Femur (tissue), 1 donor: Measurements from ENCODE around the gene HEXIM1.

ENCODE experiments used
- DNase-seq: peaks from one replicate; pipeline ENCODE4 v3.0.0-alpha.2; 2017

Gene HEXIM1

DNA sequence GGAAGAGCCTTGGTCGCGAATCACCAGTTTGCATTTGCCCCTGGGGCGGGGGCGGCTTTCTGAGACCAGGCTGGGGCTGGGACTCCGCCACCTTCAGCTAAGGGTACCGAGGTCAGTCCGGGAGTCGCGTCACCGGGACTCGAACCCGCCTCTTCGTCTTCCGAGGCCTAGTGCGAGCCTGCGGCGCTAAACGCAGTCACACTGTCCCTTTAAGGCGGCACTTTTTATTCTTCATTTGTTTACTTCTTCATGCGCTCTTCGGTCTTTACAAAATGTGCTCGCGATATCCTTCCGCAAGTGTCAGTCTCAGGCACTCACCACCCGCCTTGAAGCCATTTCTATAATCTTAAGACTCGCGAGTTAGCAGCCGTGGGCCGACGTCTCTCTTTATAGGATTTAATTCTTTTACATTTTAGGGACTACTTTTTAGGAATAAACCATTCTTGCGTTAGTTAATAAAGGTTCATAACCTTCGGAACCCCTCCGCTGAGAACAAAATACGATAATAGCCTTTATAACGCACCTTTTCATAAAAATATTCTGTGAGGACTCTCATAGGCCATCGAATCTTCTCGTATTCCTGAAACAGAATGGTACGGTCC, 593 bp upstream of the HEXIM1 start:
- peak; percentile 92 for DNase-seq

DNA sequence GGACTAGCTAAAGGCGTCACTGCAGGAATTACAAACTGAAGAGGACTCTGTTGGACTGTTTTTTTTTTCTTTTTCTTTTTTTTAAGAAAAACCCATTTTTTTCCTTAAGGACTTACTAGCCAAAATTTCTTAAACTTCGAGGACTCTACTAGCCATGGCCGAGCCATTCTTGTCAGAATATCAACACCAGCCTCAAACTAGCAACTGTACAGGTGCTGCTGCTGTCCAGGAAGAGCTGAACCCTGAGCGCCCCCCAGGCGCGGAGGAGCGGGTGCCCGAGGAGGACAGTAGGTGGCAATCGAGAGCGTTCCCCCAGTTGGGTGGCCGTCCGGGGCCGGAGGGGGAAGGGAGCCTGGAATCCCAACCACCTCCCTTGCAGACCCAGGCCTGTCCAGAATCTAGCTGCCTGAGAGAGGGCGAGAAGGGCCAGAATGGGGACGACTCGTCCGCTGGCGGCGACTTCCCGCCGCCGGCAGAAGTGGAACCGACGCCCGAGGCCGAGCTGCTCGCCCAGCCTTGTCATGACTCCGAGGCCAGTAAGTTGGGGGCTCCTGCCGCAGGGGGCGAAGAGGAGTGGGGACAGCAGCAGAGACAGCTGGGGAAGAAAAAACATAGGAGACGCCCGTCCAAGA, 878 bp downstream of the HEXIM1 start:
- peak; percentile 94 for DNase-seq

DNA sequence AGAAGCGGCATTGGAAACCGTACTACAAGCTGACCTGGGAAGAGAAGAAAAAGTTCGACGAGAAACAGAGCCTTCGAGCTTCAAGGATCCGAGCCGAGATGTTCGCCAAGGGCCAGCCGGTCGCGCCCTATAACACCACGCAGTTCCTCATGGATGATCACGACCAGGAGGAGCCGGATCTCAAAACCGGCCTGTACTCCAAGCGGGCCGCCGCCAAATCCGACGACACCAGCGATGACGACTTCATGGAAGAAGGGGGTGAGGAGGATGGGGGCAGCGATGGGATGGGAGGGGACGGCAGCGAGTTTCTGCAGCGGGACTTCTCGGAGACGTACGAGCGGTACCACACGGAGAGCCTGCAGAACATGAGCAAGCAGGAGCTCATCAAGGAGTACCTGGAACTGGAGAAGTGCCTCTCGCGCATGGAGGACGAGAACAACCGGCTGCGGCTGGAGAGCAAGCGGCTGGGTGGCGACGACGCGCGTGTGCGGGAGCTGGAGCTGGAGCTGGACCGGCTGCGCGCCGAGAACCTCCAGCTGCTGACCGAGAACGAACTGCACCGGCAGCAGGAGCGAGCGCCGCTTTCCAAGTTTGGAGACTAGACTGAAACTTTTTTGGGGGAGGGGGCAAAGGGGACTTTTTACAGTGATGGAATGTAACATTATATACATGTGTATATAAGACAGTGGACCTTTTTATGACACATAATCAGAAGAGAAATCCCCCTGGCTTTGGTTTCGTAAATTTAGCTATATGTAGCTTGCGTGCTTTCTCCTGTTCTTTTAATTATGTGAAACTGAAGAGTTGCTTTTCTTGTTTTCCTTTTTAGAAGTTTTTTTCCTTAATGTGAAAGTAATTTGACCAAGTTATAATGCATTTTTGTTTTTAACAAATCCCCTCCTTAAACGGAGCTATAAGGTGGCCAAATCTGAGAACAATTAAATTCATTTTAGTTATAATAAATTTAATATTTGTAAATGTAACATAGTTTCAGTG, 1.7 kb downstream of the HEXIM1 start:
- DNase-seq = peak; percentile 87

DNA sequence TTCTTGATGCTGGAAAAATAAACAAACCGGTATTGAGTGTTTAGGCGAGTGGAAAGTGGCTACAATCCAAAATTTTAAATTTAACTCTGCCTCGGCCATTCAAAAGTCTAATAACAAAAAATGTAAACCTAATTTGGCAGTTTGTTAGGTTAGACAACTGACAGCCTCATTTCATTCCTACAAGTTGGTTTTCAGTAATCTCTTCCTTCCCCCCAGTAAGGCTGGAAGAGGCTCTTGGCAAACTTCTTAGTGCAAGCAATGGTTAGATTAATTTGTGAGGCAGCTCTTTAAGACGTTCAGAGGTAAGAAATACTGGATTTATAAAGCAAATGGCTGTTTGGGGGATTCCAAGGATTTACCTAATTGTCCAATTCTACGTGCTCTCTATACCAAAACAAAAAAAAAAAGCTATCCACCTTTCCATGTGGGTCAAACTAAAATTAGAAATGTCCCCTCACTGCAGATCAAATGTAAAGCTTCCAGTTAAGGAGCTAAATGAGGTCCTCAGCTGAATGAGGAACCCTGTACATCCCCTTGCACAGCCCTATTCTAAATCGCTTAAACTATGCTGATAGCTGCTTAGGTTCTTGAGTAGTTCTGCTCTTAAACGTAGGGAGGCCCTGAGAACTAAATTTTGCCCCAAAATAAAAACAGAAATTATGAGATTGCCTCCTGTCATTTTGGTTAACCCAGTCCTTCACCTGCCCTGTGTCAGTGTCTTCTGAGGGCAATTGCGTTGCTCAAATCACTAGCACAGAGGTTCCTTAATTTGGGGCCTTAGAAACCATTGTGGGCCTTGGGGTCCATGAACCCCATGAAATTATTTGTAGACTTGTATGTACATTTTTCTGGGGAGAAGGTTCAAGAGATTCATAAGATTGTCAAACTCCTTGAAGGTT, 2.9 kb downstream of the HEXIM1 start:
- DNase-seq = no peak

DNA sequence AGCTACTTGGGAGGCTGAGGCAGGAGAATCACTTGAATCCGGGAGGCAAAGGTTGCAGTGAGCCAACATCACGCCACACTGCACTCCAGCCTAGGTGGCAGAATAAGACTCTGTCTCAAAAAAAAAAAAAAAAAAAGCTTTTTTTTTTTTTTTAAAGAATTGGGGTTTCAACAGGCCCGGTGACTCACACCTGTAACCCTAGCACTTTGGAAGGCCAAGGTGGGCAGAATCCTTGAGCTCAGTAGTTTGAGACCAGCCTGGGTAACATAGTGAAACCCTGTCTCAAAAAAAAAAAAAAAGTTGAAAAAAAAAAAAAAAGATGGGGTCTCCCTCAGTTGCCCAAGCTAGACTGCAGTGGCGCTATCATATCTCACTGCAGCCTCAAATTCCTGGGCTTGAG, 6.8 kb downstream of the HEXIM1 start:
- DNase-seq = no peak

DNA sequence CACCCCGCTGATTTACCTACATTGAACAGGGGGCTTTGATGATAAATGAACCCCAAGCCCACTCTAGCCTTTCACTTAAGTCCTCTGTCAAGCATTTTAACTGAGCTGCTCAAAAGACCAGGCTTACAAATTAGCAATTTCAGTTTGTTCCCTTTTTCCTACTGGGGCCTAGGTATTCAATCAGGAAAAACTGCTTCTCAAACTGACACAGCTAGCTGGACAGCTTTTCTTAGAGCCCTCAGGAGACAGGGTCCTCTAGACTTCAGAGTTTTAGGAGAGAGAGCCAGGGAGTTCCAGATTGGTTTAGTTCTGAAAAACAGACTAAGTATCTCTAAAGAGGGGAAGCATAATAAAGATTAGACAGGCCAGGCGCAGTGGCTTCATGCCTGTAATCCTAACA, 7.2 kb downstream of the HEXIM1 start:
- no peak for DNase-seq

DNA sequence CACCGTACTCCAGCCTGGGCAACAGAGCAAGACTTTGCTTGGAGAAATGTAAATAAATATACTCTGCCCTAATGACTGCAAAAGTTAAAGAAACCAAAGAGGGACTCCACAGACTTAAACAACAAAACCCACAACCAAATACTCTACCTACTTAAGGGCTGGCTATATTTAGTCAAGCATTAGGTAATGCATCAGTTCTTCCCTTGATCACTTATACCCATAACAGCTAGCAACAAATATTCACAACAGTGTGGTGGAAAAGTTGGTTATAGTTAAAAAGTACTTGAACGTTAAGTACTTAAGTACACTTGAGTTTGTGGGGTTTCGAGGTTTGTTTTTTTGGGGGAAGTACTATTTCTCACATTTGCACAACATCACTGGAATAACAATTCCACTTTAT, 8.0 kb downstream of the HEXIM1 start:
- no peak for DNase-seq

DNA sequence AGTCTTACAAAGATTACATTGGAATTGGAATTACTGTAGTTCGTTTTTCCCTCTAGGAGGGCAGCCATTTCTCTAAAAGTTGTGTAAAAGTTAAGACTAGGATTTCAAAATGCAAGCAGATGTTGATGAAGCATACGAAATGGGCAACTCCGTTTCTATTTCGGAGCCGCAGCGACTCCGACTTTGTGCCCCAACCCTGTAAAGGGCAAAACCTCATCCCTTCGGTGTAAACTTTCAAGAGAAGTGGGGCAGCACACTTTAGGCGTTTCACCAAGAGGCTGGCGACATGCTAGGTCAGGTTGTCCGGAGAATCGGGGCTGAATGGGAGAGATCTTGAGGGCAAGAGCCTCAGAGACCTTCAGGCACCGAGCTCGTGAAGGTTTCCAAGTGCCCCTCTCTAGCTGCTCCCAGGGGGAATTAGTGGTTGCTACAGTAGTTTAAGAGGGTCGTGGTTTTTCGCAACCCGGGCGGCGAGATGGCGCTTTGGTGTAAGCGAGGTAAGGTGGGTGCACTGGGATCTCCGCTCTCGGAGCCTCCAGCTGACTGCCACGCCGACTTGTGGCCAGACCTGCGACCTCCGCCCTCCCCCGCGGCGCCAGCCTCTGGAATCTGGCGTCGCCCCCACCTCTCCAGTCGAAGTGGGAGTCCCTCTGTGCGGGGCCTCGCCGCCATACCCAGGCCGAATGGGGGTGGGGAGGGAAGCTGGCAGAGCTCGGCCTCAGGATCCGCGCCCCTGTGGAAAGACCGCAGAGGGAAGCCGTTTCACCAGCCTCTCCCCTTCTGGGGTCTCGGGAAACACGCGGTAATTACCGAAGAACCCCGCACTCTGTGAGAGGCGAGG, 12.4 kb downstream of the HEXIM1 start:
- peak; percentile 86 for DNase-seq

DNA sequence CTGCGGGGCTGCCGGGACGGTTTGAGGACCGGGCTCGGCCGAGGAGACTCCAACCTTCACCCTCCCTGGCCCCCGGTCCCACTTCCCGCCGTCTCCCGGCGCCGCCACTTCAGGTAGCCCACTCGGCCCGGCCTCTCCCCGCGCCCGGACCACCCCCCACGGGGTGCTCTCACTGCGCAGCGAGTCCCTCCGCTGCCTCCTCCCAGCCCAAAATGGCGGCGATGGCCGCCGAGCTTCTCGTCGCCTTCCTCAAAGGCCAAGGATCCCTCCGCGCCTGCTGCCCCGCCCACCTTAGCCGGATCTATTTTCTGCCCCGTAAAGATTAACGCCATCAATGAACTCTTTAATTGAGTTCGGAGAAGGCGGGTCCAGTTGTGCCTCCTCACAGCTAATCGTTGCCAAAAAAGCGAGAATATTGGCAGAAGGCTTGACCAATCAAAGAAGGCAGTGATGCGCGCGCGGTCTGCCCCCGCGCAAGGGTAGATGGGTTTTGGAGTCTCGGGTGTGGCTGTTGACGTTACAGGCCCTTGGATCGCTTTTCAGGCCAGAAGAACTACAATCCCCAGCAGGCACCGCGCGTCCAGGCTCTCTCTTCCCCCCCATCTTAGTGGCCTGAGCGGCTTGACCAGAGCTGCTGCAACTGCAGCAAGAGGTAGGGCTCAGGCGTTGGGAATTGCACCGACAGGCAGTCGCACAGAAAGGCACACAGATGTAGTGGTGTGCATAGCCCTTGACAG, 13.2 kb downstream of the HEXIM1 start, which contains the start of gene HEXIM2:
Gene HEXIM2, plus strand, starts transcription at position 588 of the 737 bp plus-strand sequence. CDS start 919 bp downstream, outside the sequence.
- DNase-seq = peak; percentile 99

DNA sequence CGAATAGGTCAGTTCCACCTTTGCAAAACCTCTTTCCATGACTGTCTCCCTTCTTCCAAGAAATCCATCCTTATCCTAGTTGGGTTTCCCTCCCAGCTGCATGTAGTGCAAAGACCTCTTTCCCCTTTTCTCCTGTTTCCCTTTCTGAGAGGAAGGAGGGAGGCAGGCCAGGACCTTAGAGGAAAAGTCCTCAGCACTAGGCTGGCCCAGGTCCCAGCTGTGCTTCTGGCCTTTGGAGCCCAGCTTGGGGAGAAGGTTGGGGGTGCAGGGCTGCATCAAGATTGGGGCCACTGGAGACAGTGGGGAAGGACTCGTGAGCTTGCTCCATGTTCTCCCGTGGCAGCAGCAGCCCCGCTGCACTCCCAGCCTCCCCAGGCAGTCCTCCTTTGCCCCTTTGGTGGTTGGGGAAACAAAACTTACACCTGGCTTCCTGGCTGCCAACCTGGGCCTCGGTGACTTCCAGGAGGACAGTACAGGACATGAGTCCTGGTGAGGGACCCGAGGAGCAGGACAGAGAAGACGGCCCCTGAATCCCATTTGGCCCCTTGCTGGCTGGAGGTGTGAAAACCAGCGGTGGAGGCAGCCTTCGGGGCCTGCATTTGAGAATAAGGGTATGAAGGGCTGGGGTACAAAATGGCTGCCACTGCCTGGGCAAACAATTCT, 13.9 kb downstream of the HEXIM1 start:
- DNase-seq = no peak

DNA sequence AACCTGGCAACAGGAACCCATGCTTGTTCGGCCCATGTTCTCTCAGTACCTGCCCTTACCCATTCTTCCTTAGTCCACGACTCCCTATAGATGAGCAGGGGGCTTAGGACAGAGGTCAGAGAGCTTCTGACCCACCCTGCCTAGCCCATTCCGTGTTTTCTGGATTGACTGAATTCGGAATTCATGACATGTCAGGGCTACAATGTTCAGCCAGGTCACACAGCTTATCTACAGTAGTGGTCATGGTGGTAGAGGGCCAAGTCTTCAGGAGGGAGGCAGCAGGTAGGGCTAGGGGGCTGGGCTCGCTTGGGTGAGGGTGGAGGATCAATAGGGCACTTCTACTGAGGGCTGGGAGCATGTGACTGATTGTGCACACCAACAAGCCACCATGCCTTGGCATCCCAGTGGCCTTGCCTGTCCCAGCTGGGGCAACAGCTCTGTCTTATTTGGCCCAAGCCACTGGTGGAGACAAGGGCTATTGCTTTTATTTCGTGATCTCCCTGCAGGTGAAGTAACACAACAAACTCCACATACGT, 16.5 kb downstream of the HEXIM1 start:
- DNase-seq = no peak

DNA sequence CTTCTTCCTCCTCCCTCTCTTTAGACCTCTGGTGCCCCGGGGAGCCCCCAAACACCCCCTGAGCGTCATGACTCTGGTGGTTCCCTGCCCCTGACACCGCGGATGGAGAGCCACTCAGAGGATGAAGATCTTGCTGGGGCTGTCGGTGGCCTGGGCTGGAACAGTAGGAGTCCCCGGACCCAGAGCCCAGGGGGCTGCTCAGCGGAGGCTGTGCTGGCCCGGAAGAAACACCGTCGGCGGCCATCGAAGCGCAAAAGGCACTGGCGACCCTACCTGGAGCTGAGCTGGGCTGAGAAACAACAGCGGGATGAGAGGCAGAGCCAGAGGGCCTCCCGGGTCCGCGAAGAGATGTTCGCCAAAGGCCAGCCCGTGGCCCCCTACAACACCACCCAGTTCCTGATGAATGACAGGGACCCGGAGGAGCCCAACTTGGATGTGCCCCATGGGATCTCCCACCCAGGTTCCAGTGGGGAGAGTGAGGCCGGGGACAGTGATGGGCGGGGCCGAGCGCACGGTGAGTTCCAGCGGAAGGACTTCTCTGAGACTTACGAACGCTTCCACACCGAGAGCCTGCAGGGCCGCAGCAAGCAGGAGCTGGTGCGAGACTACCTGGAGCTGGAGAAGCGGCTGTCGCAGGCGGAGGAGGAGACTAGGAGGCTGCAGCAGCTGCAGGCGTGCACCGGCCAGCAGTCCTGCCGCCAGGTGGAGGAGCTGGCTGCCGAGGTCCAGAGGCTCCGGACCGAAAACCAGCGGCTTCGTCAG, 20.9 kb downstream of the HEXIM1 start:
- no peak for DNase-seq

DNA sequence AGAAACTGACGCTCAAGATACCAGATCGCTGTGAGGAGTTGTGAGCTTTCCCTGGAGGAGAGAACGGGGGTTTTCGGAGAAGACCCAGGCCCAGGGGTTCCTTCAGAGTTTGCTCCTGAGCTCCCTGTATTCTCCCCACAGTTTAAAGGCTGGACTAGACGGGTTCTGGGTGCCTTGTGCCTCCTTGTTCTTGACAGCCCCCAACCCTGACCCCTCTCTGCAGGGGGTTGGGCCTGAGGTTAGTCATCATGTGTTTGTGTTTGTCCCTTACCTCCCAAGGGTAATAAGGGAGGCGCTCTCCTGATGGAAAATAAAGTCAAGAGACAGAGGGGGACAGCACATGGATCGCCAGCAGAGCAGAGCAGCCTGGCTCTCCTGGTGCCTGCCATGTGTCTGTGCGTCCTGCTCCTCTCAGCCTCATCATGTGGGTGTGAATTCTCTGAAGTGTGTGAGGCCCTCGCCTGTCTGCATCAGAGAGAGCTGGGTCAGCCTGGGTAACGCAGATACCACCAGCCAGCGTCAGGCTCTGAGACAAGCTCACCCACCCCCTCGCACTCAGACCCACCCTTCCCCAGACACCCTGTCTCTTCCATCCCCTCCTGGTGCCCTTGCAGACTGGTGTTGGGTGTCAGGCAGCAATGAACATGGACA, 22.1 kb downstream of the HEXIM1 start:
- DNase-seq = no peak

DNA sequence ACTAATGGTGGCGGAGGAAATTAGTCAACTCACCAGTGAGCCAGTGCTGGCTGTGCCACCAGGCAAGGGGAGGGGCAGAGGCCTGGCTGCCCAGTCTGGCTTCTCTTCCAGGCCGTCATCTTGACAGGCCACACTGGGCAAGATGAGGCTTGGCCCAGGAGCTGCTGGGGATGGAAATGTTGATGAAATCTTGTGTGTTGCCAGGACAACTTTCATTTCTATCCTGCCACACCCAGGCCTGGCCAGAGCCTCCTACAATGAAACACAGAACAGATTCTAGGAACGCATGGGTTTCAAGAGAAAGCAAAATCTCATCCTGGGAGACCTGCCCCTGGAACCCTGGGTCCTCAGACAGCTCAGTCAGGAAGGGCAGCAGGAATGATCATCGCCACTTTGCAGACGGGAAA, 22.7 kb downstream of the HEXIM1 start:
- peak; percentile 91 for DNase-seq

DNA sequence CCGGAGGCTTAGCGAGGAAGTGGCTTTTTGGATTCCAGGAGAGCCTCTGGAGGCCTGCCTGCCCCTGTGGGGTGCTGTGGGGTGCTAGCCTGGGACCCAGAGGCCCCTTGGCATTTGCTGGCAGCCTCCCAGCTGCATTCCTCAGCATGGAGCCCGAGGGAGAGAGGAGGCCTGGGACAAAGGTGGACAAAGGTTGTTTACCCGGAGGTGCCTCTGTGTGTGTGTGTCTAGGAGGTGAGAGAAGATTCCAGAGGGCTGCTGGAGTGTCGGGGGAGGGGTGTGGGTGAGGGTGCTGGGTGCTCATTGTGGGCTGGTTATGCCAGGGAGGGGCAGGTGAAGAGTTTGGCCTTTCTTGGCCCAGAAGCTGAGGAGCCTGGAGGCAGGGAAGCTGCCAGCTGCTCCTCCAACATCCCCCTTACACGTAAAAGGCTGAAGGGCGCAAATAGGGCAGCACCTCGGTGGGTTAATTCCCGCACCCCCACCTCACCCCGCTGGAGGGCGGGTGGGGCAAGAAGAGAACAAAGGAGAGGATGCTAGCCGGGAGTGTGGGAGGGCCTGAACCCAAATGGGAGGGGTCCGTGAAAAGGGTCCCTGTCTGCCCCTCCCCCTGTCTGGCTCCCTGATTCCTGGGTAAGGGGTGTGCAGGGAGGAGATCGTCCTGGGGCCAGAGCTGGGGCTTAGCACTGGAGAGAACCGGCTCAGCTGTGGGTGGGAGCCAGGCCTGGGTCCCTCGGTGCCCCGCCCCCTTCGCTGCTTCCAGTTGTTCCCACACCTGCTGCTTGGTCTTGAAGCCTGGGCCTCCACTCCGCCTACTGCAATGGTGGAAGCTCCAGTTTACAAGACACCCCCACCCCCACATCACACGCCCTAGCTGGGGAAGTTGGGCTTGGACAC, 23.3 kb downstream of the HEXIM1 start:
- peak; percentile 88 for DNase-seq

DNA sequence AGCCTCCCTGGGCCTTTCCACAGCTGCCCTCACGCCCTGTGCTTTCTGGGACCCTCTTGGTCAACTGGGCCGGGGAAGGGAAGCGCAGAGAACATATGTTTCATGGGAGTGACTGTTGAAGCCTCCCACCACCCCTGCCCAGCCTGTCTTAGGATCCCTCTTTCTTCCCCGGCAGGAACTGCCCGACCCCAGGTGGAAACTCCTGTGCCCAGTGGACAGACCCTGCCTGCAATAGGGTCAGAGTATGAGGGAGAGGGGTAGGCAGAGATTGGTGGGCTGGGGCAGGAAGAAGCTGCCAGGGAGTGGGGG, 23.9 kb downstream of the HEXIM1 start:
- DNase-seq = no peak

DNA sequence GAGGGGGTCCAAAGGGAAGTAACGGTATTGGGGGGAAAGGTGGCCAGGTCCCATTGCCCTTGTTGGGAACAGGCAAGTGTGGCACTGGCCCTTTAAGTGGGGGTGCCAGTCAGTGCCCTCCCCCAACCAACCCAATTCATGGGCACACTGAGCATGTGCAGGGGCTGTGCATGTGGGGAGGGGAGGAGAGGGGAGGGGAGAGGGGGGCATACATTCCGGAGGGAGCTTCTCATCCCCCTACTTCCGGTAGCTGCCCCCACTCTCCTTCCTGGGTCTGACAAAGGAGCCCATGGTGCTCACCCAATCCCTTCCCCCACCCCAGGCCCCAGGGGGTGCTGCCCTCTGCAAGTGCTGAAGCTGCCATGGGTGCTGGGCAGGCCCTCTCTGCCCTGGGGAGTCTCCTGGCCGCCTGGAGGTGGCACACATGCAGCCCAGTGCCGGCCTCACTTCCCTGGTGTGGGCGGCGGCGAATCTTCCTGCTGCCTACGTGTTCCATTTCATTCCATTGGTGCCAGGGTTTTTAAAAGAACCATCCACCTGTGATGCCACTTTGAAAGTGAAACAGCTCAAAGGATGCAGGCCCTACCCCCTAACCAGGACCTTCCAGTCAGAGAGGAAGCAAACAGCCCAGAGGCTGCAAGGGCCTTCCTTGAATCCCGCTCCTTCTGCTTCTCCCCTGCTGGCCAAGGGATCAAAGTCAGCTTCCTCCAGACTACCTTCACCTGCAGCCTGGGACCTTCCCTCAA, 24.4 kb downstream of the HEXIM1 start:
- DNase-seq = peak; percentile 87
